Natural killer cell (primary cell): Measurements from ENCODE around the gene GBP1. TPM values are rescaled to one million over a fixed set of nuclear protein-coding genes. Genes with fewer than 3 reads are reported as not detected.
"Not testable (repeated sequence)": the region's sequence is repeated elsewhere in the genome, so short reads cannot be mapped to it uniquely, and the experiment has no call there.

Experiments used
- ATAC-seq, 3 donors: fragments of 150-1000 bp in 2 of 3; fragments of 200-7000 bp in 1 of 3; cut with Tn5 transposase; 1 replicate in 1 of 3; 2 replicates in 2 of 3; pipeline ENCODE4 v1.10.0; 2021; ENCODE audit warnings: mild to moderate bottlenecking in 2 of 3, moderate library complexity in 2 of 3
- DNase-seq, 2 donors: peaks; one replicate each; pipeline versions ENCODE4 v3.0.0 to v3.0.0-alpha.2; 2013 to 2021; ENCODE audit warnings: mixed read lengths in 1 of 2
- H3K27ac ChIP-seq: one replicate; pipeline ENCODE4 v1.5.1; 2013; ENCODE audit warnings: mild to moderate bottlenecking, low read length
- H3K27me3 ChIP-seq: one replicate; pipeline ENCODE4 v1.6.1; 2013; ENCODE audit warnings: low read length; ENCODE audit not compliant: control insufficient read depth, insufficient read depth
- H3K36me3 ChIP-seq: one replicate; pipeline ENCODE4 v1.6.1; 2013; ENCODE audit warnings: low read length; ENCODE audit not compliant: control insufficient read depth, insufficient read depth
- H3K4me1 ChIP-seq: one replicate; pipeline ENCODE4 v1.6.1; 2013; ENCODE audit warnings: low read length; ENCODE audit not compliant: control insufficient read depth, insufficient read depth
- H3K4me3 ChIP-seq: one replicate; pipeline ENCODE4 v1.5.1; 2013; ENCODE audit warnings: low read length
- H3K9me3 ChIP-seq: one replicate; pipeline ENCODE4 v1.6.1; 2013; ENCODE audit warnings: low read length; ENCODE audit not compliant: control insufficient read depth, insufficient read depth
- H3K27ac Mint-ChIP-seq, 2 donors: one replicate each; pipeline ENCODE4 v1.8.0; 2022; ENCODE audit warnings: mild to moderate bottlenecking in 2 of 2, mixed read lengths in 2 of 2, moderate library complexity in 1 of 2
- H3K27me3 Mint-ChIP-seq, 2 donors: one replicate each; pipeline ENCODE4 v1.8.0; 2022; ENCODE audit warnings: low read depth in 2 of 2, mixed read lengths in 2 of 2
- H3K36me3 Mint-ChIP-seq: one replicate; pipeline ENCODE4 v1.8.0; 2022; ENCODE audit warnings: mixed read lengths
- H3K4me1 Mint-ChIP-seq, 2 donors: one replicate each; pipeline ENCODE4 v1.8.0; 2022; ENCODE audit warnings: mixed read lengths in 2 of 2
- H3K4me3 Mint-ChIP-seq: one replicate; pipeline ENCODE4 v1.8.0; 2022; ENCODE audit warnings: mild to moderate bottlenecking, moderate library complexity, mixed read lengths
- H3K9me3 Mint-ChIP-seq, 2 donors: one replicate each; pipeline ENCODE4 v1.8.0; 2022; ENCODE audit warnings: mixed read lengths in 2 of 2
- WGBS: methylation state at CpG from one replicate; pipeline ENCODE4 v1.1.7; 2013; ENCODE audit warnings: missing lambda C conversion rate; ENCODE audit not compliant: insufficient coverage; 5-methylcytosine and 5-hydroxymethylcytosine counted together
- intact Hi-C: fragments of 100-400 bp; cut with micrococcal nuclease; formaldehyde crosslinking; loops from one replicate; pipeline ENCODE4 v1.14.2; 2022
- total RNA-seq, 4 donors: library from RNA; stranded (reverse); fragments of 120-200 nt in 1 of 4; gene quantifications; one replicate each; pipeline versions ENCODE4 v1.2.3 to v1.2.4, GENCODE V29; 2013 to 2022
- TF ChIP-seq, protein P1 (sequence below): fragments of 200-600 bp; IDR thresholded peaks from one replicate; pipeline ENCODE4 v1.8.0; 2022; ENCODE audit warnings: antibody characterized with exemption

The GBP1 gene
- total RNA-seq, 3 donors from 2014 or later (not counting 1 experiment from before 2014, with no cell fraction given) = 32.0 to 41.2 (median 34.8) TPM

DNA sequence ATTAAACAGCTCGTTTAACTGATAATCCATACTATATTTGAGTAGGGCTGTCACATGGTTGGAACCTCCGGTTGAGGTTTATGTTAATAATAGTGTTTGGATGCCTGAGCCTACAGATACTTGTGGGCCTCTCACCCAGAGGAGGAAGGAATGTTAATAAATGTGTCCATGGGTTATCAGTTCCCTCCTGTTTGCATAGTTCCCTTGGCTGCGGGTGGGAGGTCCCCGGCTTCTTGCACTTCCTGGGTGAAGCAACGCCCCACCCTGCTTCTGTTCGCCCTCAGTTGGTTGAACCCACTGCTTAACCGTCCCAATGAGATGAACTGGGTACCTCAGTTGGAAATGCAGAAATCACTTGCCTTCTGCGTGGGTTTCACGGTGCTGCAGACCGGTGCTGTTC is 23.6 kb upstream of the GBP1 start:
- H3K27me3 ChIP-seq = no peaks in the 10 kb centered on the region
- TF ChIP-seq, protein P1, sequence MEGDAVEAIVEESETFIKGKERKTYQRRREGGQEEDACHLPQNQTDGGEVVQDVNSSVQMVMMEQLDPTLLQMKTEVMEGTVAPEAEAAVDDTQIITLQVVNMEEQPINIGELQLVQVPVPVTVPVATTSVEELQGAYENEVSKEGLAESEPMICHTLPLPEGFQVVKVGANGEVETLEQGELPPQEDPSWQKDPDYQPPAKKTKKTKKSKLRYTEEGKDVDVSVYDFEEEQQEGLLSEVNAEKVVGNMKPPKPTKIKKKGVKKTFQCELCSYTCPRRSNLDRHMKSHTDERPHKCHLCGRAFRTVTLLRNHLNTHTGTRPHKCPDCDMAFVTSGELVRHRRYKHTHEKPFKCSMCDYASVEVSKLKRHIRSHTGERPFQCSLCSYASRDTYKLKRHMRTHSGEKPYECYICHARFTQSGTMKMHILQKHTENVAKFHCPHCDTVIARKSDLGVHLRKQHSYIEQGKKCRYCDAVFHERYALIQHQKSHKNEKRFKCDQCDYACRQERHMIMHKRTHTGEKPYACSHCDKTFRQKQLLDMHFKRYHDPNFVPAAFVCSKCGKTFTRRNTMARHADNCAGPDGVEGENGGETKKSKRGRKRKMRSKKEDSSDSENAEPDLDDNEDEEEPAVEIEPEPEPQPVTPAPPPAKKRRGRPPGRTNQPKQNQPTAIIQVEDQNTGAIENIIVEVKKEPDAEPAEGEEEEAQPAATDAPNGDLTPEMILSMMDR = no peak
- intact Hi-C loops = no loop called here
- H3K9me3 ChIP-seq = no peaks in the 10 kb centered on the region
- H3K4me1 ChIP-seq = no peaks in the 10 kb centered on the region
- no peak overlapping the region for H3K4me3 Mint-ChIP-seq
- no peaks in the 10 kb centered on the region for H3K9me3 Mint-ChIP-seq
- peaks cover 0 to 3% of the 10 kb centered on the region in 2 donors for H3K27me3 Mint-ChIP-seq
- no peaks in the 10 kb centered on the region for H3K36me3 Mint-ChIP-seq
- H3K36me3 ChIP-seq = no peaks in the 10 kb centered on the region
- H3K27ac ChIP-seq = no peak overlapping the region
- H3K4me3 ChIP-seq = no peak overlapping the region
- H3K4me1 Mint-ChIP-seq = no peaks in the 10 kb centered on the region
- H3K27ac Mint-ChIP-seq = no peak overlapping the region
- WGBS = 95% methylated on average over 10 of the region's 10 CpGs
- DNase-seq = no peak
- ATAC-seq = no peak

DNA sequence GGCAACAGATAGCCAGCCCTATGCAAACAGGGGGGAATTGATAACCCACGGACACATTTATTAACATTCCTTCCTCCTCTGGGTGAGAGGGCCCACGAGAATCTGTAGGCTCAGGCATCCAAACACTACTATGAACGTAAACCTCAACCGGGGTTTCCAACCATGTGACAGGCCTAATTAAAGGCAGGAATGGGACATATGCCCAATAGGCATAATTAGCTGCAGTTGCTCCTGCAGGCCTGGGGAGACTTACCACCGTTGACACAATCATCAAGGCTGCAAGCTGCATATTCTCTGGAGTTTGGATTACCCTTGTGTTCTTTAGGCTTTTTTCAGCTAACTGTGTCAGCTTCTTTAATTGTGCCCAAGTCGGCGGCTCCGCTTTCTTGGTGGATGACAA is 22.2 kb upstream of the GBP1 start:
- no peak overlapping the region for H3K27ac Mint-ChIP-seq
- intact Hi-C loops = no loop called here
- H3K36me3 Mint-ChIP-seq = no peaks in the 10 kb centered on the region

DNA sequence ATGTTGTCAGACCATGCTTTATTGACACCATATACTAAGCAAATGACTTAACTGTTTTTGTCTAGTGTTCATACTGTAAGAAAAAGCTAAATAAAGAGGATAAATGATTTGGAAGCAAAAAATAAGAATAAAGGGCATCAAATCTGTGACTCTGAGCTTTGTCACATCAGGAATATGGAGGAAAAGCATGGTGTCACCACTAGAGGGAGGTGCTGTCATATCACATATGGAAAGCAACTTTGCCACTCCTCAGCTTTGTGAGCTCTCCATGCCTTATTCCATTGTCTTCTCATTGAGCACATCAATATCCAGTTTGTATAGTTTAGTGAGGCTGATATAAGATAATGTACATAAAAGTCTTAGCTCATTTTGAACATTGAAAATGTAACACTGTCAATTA is 20.8 kb upstream of the GBP1 start:
- H3K4me3 Mint-ChIP-seq = no peak overlapping the region
- Histone ChIP-seq H3K27me3 (no peaks in the 10 kb centered on the region), H3K4me3 (no peak overlapping the region), H3K36me3 (no peaks in the 10 kb centered on the region), H3K4me1 (no peaks in the 10 kb centered on the region), H3K27ac (no peak overlapping the region), H3K9me3 (no peaks in the 10 kb centered on the region)
- no peak overlapping the region for H3K27ac Mint-ChIP-seq
- DNase-seq (peak in 1 of 2 donors; percentile 77), ATAC-seq (peak in 2 of 3 donors; percentile 72 to 79)
- no peaks in the 10 kb centered on the region for H3K4me1 Mint-ChIP-seq
- no peaks in the 10 kb centered on the region for H3K36me3 Mint-ChIP-seq
- H3K27me3 Mint-ChIP-seq = peaks cover 0 to 3% of the 10 kb centered on the region in 2 donors
- H3K9me3 Mint-ChIP-seq = no peaks in the 10 kb centered on the region
- TF ChIP-seq, protein P1 = peak; percentile 69
- intact Hi-C loops = loop anchor here (1.0 kb wide), 2 partner anchors 273 to 370 kb away; no protein-coding TSS in a partner anchor

More for the DNA sequence above, 22.2 kb upstream of the GBP1 start:
- ATAC-seq = no peak
- 86% methylated on average over 8 of the region's 8 CpGs for WGBS
- H3K4me3 ChIP-seq = no peak overlapping the region
- H3K9me3 ChIP-seq = no peaks in the 10 kb centered on the region
- no peak overlapping the region for H3K27ac ChIP-seq
- Mint-ChIP-seq H3K9me3 (no peaks in the 10 kb centered on the region), H3K4me3 (no peak overlapping the region), H3K4me1 (no peaks in the 10 kb centered on the region), H3K27me3 (peaks cover 0 to 3% of the 10 kb centered on the region in 2 donors)
- H3K4me1 ChIP-seq = no peaks in the 10 kb centered on the region
- DNase-seq = no peak
- H3K36me3 ChIP-seq = no peaks in the 10 kb centered on the region
- no peaks in the 10 kb centered on the region for H3K27me3 ChIP-seq
- TF ChIP-seq, protein P1 = no peak

DNA sequence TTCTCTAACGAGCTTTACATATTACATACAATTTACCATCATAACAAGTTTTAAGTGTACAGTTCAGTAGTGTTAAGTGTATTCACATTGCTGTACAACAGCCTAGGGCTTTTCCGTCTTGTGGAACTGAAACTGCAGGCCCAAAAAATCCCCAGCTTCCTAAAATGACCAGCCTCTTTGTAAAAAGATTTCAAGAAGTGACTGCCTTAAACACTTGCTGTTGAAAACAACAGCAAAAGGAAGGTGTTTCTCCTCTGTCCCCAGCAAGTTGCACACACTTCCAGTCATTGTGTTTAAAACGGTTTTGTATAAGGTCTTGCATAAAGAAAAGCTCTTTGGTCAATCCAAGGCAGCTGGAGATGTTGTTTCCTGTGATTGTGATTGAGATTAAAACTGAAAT is 16.0 kb upstream of the GBP1 start:
- DNase-seq (no peak), ATAC-seq (no peak)
- H3K9me3 Mint-ChIP-seq = peaks cover 3 to 6% of the 10 kb centered on the region in 2 donors
- Histone ChIP-seq H3K9me3 (no peaks in the 10 kb centered on the region), H3K36me3 (no peaks in the 10 kb centered on the region), H3K4me1 (no peaks in the 10 kb centered on the region), H3K27me3 (no peaks in the 10 kb centered on the region), H3K27ac (no peak overlapping the region), H3K4me3 (no peak overlapping the region)
- intact Hi-C loops = no loop called here
- H3K4me1 Mint-ChIP-seq = no peaks in the 10 kb centered on the region
- TF ChIP-seq, protein P1 = no peak
- 47% methylated on average over 2 of the region's 3 CpGs for WGBS
- no peaks in the 10 kb centered on the region for H3K27me3 Mint-ChIP-seq
- no peaks in the 10 kb centered on the region for H3K36me3 Mint-ChIP-seq
- no peak overlapping the region for H3K4me3 Mint-ChIP-seq
- no peak overlapping the region for H3K27ac Mint-ChIP-seq

DNA sequence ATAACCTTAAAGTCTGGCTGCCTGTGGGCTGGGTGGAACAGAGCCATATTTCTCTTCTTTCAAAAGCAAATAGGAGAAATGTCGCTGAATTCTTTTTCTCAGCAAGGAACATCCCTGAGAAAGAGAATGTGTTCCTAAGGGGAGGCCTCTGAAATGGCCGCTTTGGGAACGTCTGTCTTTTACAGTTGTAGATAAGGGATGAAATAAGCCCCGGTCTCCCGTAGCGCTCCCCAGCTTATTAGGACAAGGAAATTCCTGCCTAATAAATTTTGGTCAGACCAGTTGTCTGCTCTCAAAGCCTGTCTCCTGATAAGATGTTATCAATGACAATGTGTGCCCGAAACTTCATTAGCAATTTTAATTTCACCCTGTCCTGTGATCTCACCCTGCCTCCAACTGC is 15.1 kb upstream of the GBP1 start:
- H3K27ac Mint-ChIP-seq, H3K9me3 ChIP-seq, intact Hi-C loops, H3K4me1 Mint-ChIP-seq, H3K4me3 Mint-ChIP-seq, H3K4me3 ChIP-seq, H3K36me3 Mint-ChIP-seq, ATAC-seq, H3K4me1 ChIP-seq, H3K27ac ChIP-seq, DNase-seq, H3K27me3 Mint-ChIP-seq, H3K9me3 Mint-ChIP-seq, H3K36me3 ChIP-seq, H3K27me3 ChIP-seq: not testable (repeated sequence)
- WGBS = 95% methylated on average over 7 of the region's 7 CpGs
